ENCODE results near the gene RETN.

Gene RETN

GRCh38 chr19:7705387-7706187 lies 36.7 kb downstream of the RETN start:
- DNase-seq = peak in 2 of 56 donors; percentile 3 to 15

- DNase-seq = no peak
Observed at GRCh38 chr19:7706188-7706954, 37.5 kb downstream of the RETN start.

- no peak for DNase-seq
Observed at GRCh38 chr19:7706955-7707456, 38.2 kb downstream of the RETN start.

GRCh38 chr19:7709932-7710460 lies 41.1 kb downstream of the RETN start:
- no peak for DNase-seq

GRCh38 chr19:7710616-7711015 lies 41.8 kb downstream of the RETN start:
- DNase-seq = no peak

GRCh38 chr19:7715671-7716070 lies 46.8 kb downstream of the RETN start:
- DNase-seq = no peak

GRCh38 chr19:7716762-7717161 lies 47.9 kb downstream of the RETN start:
- DNase-seq = no peak

GRCh38 chr19:7718668-7719067 lies 49.8 kb downstream of the RETN start:
- DNase-seq = no peak
